Neural cell (in vitro differentiated cells): Measurements from ENCODE around the gene PXDN.

Source experiments
- CTCF ChIP-seq: fragments of 450-650 bp; IDR thresholded peaks from 2 replicates; pipeline ENCODE4 v1.5.1; 2014; ENCODE audit warnings: antibody characterized with exemption, mild to moderate bottlenecking, moderate library complexity; ENCODE audit not compliant: poor library complexity, severe bottlenecking
- EP300 ChIP-seq: fragments of 450-650 bp; conservative IDR thresholded peaks from 2 replicates; pipeline ENCODE4 v1.6.1; 2014; ENCODE audit warnings: antibody characterized with exemption, mild to moderate bottlenecking, moderate library complexity; ENCODE audit not compliant: poor library complexity, severe bottlenecking
- EZH2 ChIP-seq: fragments of 200-600, 300-800 bp; shearing (Covaris generic), sonication (generic); IDR thresholded peaks from 2 replicates; pipeline ENCODE4 v1.6.1; 2014; ENCODE audit warnings: antibody characterized with exemption, low read length, borderline replicate concordance, mild to moderate bottlenecking; ENCODE audit not compliant: insufficient read depth, poor library complexity, severe bottlenecking
- POLR2AphosphoS5 ChIP-seq: IDR thresholded peaks from 2 replicates; pipeline ENCODE4 v1.6.1; 2012
- REST ChIP-seq: IDR thresholded peaks from 2 replicates; pipeline ENCODE4 v1.6.1; 2012; ENCODE audit warnings: borderline replicate concordance
- TAF1 ChIP-seq: IDR thresholded peaks from 2 replicates; pipeline ENCODE4 v1.6.1; 2012; ENCODE audit warnings: low read depth

- TF ChIP-seq CTCF (no peak), POLR2AphosphoS5 (no peak), REST (no peak), TAF1 (no peak), EZH2 (no peak), EP300 (no peak)
Measured at GRCh38 chr2:1599301-1600085, 144.8 kb downstream of the PXDN start.
